ENCODE data around the gene BEND2.

GRCh38 chrX:18166068-18166467, 54.6 kb downstream of the BEND2 start:
- TF ChIP-seq CTCF (IDR thresholded peaks at IDR 0.05) (no peak), POLR2A (IDR thresholded peaks at IDR 0.05) (no peak)
